Keratinocyte (primary cell): ENCODE data around the gene TTLL6. TPM values are rescaled to one million over a fixed set of nuclear protein-coding genes. Genes with fewer than 3 reads are reported as not detected.

Experiments
- DNase-seq: peaks from one replicate; pipeline ENCODE4 v3.0.0-alpha.2; 2011; ENCODE audit warnings: low read depth, missing footprints, low spot score
- FAIRE-seq: peaks from 2 replicates; lab custom pipeline; 2011; peaks lifted over from hg19 to GRCh38; lab: Jason Lieb, UNC
- H2AFZ ChIP-seq: 2 replicates; pipeline ENCODE4 v1.6.0; 2012; ENCODE audit warnings: low read length, control low read depth, inconsistent platforms; ENCODE audit not compliant: control insufficient read depth
- H3K27ac ChIP-seq: 2 replicates; pipeline ENCODE4 v1.5.1; 2011; ENCODE audit warnings: low read length; ENCODE audit not compliant: control insufficient read depth, insufficient read depth
- H3K27me3 ChIP-seq: 3 replicates; pipeline ENCODE4 v1.6.0; 2011; ENCODE audit warnings: low read length; ENCODE audit not compliant: control insufficient read depth, insufficient read depth; ENCODE audit errors: extremely low read depth
- H3K36me3 ChIP-seq, 2 experiments: 2 replicates in 1 of 2; 3 replicates in 1 of 2; pipeline ENCODE4 v1.5.1; 2011; ENCODE audit warnings: low read length in 2 of 2, mild to moderate bottlenecking in 1 of 2; ENCODE audit not compliant: control insufficient read depth in 2 of 2, insufficient read depth in 2 of 2; ENCODE audit errors: extremely low read depth in 1 of 2
- H3K4me1 ChIP-seq: 3 replicates; pipeline ENCODE4 v1.5.1; 2011; ENCODE audit warnings: low read length; ENCODE audit not compliant: control insufficient read depth, insufficient read depth; ENCODE audit errors: extremely low read depth
- H3K4me2 ChIP-seq: 3 replicates; pipeline ENCODE4 v1.6.0; 2011; ENCODE audit warnings: low read depth, low read length; ENCODE audit not compliant: control insufficient read depth, insufficient read depth; ENCODE audit errors: extremely low read depth
- H3K4me3 ChIP-seq, 3 experiments: fragments of 200-600 bp in 1 of 3; sonication (generic) in 1 of 3; 2 replicates in 2 of 3; 3 replicates in 1 of 3; pipeline ENCODE4 v1.5.1; 2011 to 2016; ENCODE audit warnings: low read length in 3 of 3, mild to moderate bottlenecking in 3 of 3, control low read depth in 2 of 3, inconsistent platforms in 1 of 3, low read depth in 1 of 3, mixed read lengths in 1 of 3, mixed run types in 1 of 3, moderate library complexity in 1 of 3; ENCODE audit not compliant: control insufficient read depth in 2 of 3, insufficient read depth in 2 of 3; ENCODE audit errors: extremely low read depth in 1 of 3
- H3K79me2 ChIP-seq: 2 replicates; pipeline ENCODE4 v1.6.0; 2012; ENCODE audit warnings: low read length; ENCODE audit not compliant: control insufficient read depth, insufficient read depth
- H3K9ac ChIP-seq: 3 replicates; pipeline ENCODE4 v1.6.0; 2011; ENCODE audit warnings: low read length; ENCODE audit not compliant: control insufficient read depth, insufficient read depth; ENCODE audit errors: extremely low read depth
- H3K9me1 ChIP-seq: 3 replicates; pipeline ENCODE4 v1.6.0; 2011; ENCODE audit warnings: low read length; ENCODE audit not compliant: control insufficient read depth, insufficient read depth; ENCODE audit errors: extremely low read depth
- H3K9me3 ChIP-seq: 2 replicates; pipeline ENCODE4 v1.5.1; 2012; ENCODE audit warnings: low read depth, low read length; ENCODE audit not compliant: control insufficient read depth
- H4K20me1 ChIP-seq: 3 replicates; pipeline ENCODE4 v1.6.0; 2011; ENCODE audit warnings: low read length; ENCODE audit not compliant: control insufficient read depth, insufficient read depth; ENCODE audit errors: extremely low read depth
- CTCF ChIP-seq, 3 experiments: IDR thresholded peaks in 1 of 3; conservative IDR thresholded peaks in 1 of 3; optimal IDR thresholded peaks in 1 of 3; 2 replicates in 2 of 3; 3 replicates in 1 of 3; pipeline versions ENCODE3 to v1.5.1; 2011; ENCODE audit warnings: low read length in 3 of 3, mild to moderate bottlenecking in 3 of 3, moderate library complexity in 2 of 3, control low read depth in 1 of 3, inconsistent platforms in 1 of 3; ENCODE audit not compliant: insufficient read depth in 2 of 3; ENCODE audit errors: extremely low read depth in 1 of 3
- EZH2 ChIP-seq: IDR thresholded peaks from one replicate; pipeline ENCODE4 v1.6.1; 2012; ENCODE audit warnings: inconsistent platforms, mild to moderate bottlenecking, low read length, moderate library complexity
- dilution Hi-C: fragments of 300-500 bp; cut with MboI; formaldehyde crosslinking; loops from one replicate; pipeline ENCODE4 v1.7.0; 2020; ENCODE audit warnings: low sequenced_read_pairs; ENCODE audit not compliant: extremely low pct_ligation_motif_present
- polyA plus RNA-seq, 5 experiments: library from polyadenylated mRNA; depleted of rRNA in 3 of 5; stranded (reverse) in 3 of 5; stranded (forward) in 1 of 5; unstranded in 1 of 5; fragments of >200 nt; gene quantifications; 1 replicate in 1 of 5; 2 replicates in 3 of 5; 3 replicates in 1 of 5; pipeline versions ENCODE4 v1.2.1 to v1.2.3, GENCODE V29; 2011 to 2012; ENCODE audit warnings: missing spikeins in 2 of 5, low read depth in 1 of 5, low replicate concordance in 1 of 5

Gene TTLL6
- polyA plus RNA-seq, 1 donor (not counting 4 experiments of a cell fraction or from before 2014, with no cell fraction given), result not detected

GRCh38 chr17:48725288-48726064 lies 91.6 kb downstream of the TTLL6 start:
- Histone ChIP-seq H3K27me3 (peaks cover 100% of the 10 kb centered on the region), H4K20me1 (peaks cover under 1% of the 10 kb centered on the region), H3K27ac (no peak overlapping the region), H3K9me1 (no peaks in the 10 kb centered on the region), H3K36me3 (no peaks in the 10 kb centered on the region), H3K9ac (no peak overlapping the region), H3K4me2 (no peak overlapping the region), H3K4me1 (peaks cover 4% of the 10 kb centered on the region), H3K9me3 (no peaks in the 10 kb centered on the region), H2AFZ (no peak overlapping the region), H3K4me3 (no peak overlapping the region), H3K79me2 (no peaks in the 10 kb centered on the region)
- FAIRE-seq (no peak), DNase-seq (no peak)
- TF ChIP-seq EZH2 (peak; percentile 96), CTCF (optimal IDR thresholded peaks at IDR 0.05 in 1 of 3, IDR thresholded peaks at IDR 0.05 in 1 of 3, conservative IDR thresholded peaks at IDR 0.05 in 1 of 3; ENCODE audit: extremely low read depth in 1 of 3, insufficient read depth in 2 of 3, low read length in 3 of 3) (no peak)
- dilution Hi-C loops, result no loop called here

DNA sequence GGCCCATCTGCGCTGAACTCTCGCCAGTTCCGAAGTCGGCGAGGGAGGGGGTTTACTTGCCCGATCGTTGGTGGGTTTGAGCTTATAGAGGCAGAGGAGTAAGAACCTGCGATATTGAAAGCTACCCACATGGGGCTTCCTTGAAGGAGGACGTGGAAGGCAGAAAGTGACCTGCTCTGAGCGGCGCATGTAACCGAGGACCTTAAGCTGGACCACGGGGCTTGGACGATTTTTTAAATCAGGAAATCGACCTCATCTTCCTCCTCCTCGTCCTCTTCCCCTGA lies 92.1 kb downstream of the TTLL6 start:
- Histone ChIP-seq H3K4me2 (no peak overlapping the region), H4K20me1 (peaks cover 3% of the 10 kb centered on the region)
- dilution Hi-C loops, result no loop called here

More for the DNA sequence above, 92.1 kb downstream of the TTLL6 start:
- Histone ChIP-seq H3K79me2 (no peaks in the 10 kb centered on the region), H3K4me1 (peaks cover 4% of the 10 kb centered on the region), H2AFZ (no peak overlapping the region), H3K9me3 (no peaks in the 10 kb centered on the region), H3K4me3 (no peak overlapping the region), H3K9ac (no peak overlapping the region), H3K9me1 (no peaks in the 10 kb centered on the region), H3K27me3 (peaks cover 100% of the 10 kb centered on the region), H3K36me3 (no peaks in the 10 kb centered on the region), H3K27ac (no peak overlapping the region)
- TF ChIP-seq EZH2 (no peak), CTCF (optimal IDR thresholded peaks at IDR 0.05 in 1 of 3, IDR thresholded peaks at IDR 0.05 in 1 of 3, conservative IDR thresholded peaks at IDR 0.05 in 1 of 3; ENCODE audit: extremely low read depth in 1 of 3, insufficient read depth in 2 of 3, low read length in 3 of 3) (no peak)
- DNase-seq, result no peak
- FAIRE-seq, result no peak
